WI38 (cell line): Measurements from ENCODE around the gene MACROD2.

Experiments used
- H3K4me3 ChIP-seq: 2 replicates; pipeline ENCODE4 v1.5.1; 2011; ENCODE audit warnings: low read depth, mild to moderate bottlenecking, control low read depth, low read length
- CTCF ChIP-seq: IDR thresholded peaks from 2 replicates; pipeline ENCODE4 v1.5.1; 2012; ENCODE audit warnings: low read depth, mild to moderate bottlenecking, control low read depth, low read length

MACROD2 gene

GRCh38 chr20:15327123-15327522, 1331.8 kb downstream of the MACROD2 start:
- H3K4me3 ChIP-seq: no peak overlapping the region
- TF ChIP-seq CTCF: no peak

- H3K4me3 ChIP-seq: no peak overlapping the region
- TF ChIP-seq CTCF: no peak
These were observed 1332.8 kb downstream of the MACROD2 start for GRCh38 chr20:15328084-15328483.

- TF ChIP-seq CTCF: no peak
- no peak overlapping the region for H3K4me3 ChIP-seq
These were observed 1337.4 kb downstream of the MACROD2 start for GRCh38 chr20:15332711-15333160.

GRCh38 chr20:15333170-15333569, 1337.9 kb downstream of the MACROD2 start:
- no peak overlapping the region for H3K4me3 ChIP-seq
- no peak for TF ChIP-seq CTCF

GRCh38 chr20:15336011-15336410, 1340.7 kb downstream of the MACROD2 start:
- no peak overlapping the region for H3K4me3 ChIP-seq
- TF ChIP-seq CTCF: no peak

- no peak overlapping the region for H3K4me3 ChIP-seq
- no peak for TF ChIP-seq CTCF
These were observed 1341.2 kb downstream of the MACROD2 start for GRCh38 chr20:15336536-15336935.

- TF ChIP-seq CTCF: no peak
- H3K4me3 ChIP-seq: no peak overlapping the region
These were observed 1343.9 kb downstream of the MACROD2 start for GRCh38 chr20:15339264-15339663.
